ENCODE results near the gene AK1. TPM values are rescaled to one million over a fixed set of nuclear protein-coding genes. Genes with fewer than 3 reads are reported as not detected.
"Not testable (repeated sequence)": the region's sequence is repeated elsewhere in the genome, so short reads cannot be mapped to it uniquely, and the experiment has no call there.

The AK1 gene
- total and polyA plus RNA-seq, 2 of the 13 experiments (the other 11 are each of a cell fraction or from before 2014, with no cell fraction given): 19.1 to 32.8 TPM

GRCh38 chr9:127846443-127847177, 30.9 kb downstream of the AK1 start (continued):
- TF ChIP-seq ATF1 (CRISPR knock-in tag; IDR thresholded peaks at IDR 0.05) (no peak), MLXIP (CRISPR knock-in tag; IDR thresholded peaks at IDR 0.05; ENCODE audit: borderline replicate concordance) (no peak)

- intact Hi-C loops (cut with micrococcal nuclease; ENCODE audit: unreplicated experiment); CTCF ChIA-PET (ENCODE audit: low intra/inter-chr PET ratio, low total read pairs); H2AFZ ChIP-seq (ENCODE audit: low read length); POLR2A ChIA-PET; H3K9ac ChIP-seq (ENCODE audit: insufficient read depth, low read depth, low read length); H3K79me2 ChIP-seq (ENCODE audit: insufficient read depth, low read length); FAIRE-seq; in situ Hi-C loops (cut with HindIII; ENCODE audit: extremely low pct_ligation_motif_present, low pct_unique_long_range_greater_than_20kb); H3K27ac ChIP-seq (ENCODE audit: extremely low read length, insufficient read depth, low read length); H3K4me3 ChIP-seq (replicated peaks in 1 of 3; ENCODE audit: insufficient read depth in 1 of 3, low read depth in 2 of 3, low read length in 3 of 3); BruUV-seq (replicated peaks); DNase-seq (ENCODE audit: low spot score); ATAC-seq; H3K27me3 ChIP-seq (ENCODE audit: control insufficient read depth in 1 of 2, insufficient read depth in 2 of 2, low read length in 2 of 2); H3K36me3 ChIP-seq (replicated peaks in 1 of 2; ENCODE audit: control insufficient read depth in 1 of 2, insufficient read depth in 2 of 2, low read length in 2 of 2); H3K4me2 ChIP-seq (ENCODE audit: low read depth, low read length); H4K20me1 ChIP-seq (ENCODE audit: insufficient read depth, low read length); H3K9me3 ChIP-seq (ENCODE audit: low read length): not testable (repeated sequence)
- peak; percentile 94 for TF ChIP-seq ZNF770 (CRISPR knock-in tag; IDR thresholded peaks at IDR 0.05)
- peak; percentile 53; the same call in 1 of the 2 replicates for TF ChIP-seq ZNF460 (CRISPR knock-in tag; IDR thresholded peaks at IDR 0.05; ENCODE audit: borderline replicate concordance)
- peak; percentile 78 for TF ChIP-seq ZMYM3 (CRISPR knock-in tag; IDR thresholded peaks at IDR 0.05)
- WGBS (ENCODE audit: low lambda C conversion rate): 90% methylated on average over 4 of the region's 4 CpGs
- peaks cover 78% of the 10 kb centered on the region for H3K4me1 ChIP-seq (ENCODE audit: insufficient read depth, low read length)
Observed at GRCh38 chr9:127845619-127846018, 31.9 kb downstream of the AK1 start.

Data from HepG2 (cell line).